Measurements from ENCODE around the gene ZNF221.
A peak's percentile ranks its signal among the peaks of the same experiment; 100 is the strongest.

ZNF221 gene

DNA sequence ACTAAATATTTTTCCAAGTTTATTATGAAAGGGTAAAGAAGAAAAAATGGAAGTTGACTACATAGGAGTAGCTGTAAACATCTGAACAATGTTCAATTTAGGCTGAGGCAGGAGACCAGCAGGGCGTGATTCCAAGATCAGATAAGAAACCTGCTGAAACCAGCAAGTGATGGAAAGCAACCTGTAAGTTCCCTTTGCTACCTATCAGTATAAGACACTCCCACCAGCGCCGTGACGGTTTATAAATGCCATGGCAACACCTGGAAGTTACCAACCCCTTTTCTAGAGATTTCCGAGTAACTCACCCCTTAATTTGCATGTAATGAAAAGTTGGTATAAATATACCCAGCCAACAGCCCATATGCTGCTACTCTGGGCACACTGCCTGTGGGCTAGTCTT lies 14.8 kb upstream of the ZNF221 start:
- DNase-seq, result no peak
- no peak overlapping the region for H3K4me3 ChIP-seq (ENCODE audit: low read depth in 1 of 2, low read length in 2 of 2)
- H3K9ac ChIP-seq (ENCODE audit: low read depth, low read length), result no peak overlapping the region
- H3K4me2 ChIP-seq (ENCODE audit: insufficient read depth, low read length), result peak overlapping the region; percentile 77; the same call in 1 of the 2 replicates
- H3K79me2 ChIP-seq (ENCODE audit: insufficient read depth, low read length), result peaks cover 15% of the 10 kb centered on the region
- ATAC-seq (ENCODE audit: insufficient read depth, low read depth), result no peak
- H3K9me3 ChIP-seq (ENCODE audit: insufficient read depth, low read length, severe bottlenecking), result peaks cover 4% of the 10 kb centered on the region
- peaks cover 30% of the 10 kb centered on the region for H3K4me1 ChIP-seq (ENCODE audit: insufficient read depth, low read length)
- peaks cover 21% of the 10 kb centered on the region for H3K36me3 ChIP-seq (ENCODE audit: insufficient read depth, low read length)
- no peaks in the 10 kb centered on the region for H4K20me1 ChIP-seq (ENCODE audit: insufficient read depth, low read length)
- H3K27me3 ChIP-seq (ENCODE audit: insufficient read depth, low read length, poor library complexity), result no peaks in the 10 kb centered on the region
- no peak overlapping the region for H3K27ac ChIP-seq (ENCODE audit: low read length)
- TF ChIP-seq, protein P1, sequence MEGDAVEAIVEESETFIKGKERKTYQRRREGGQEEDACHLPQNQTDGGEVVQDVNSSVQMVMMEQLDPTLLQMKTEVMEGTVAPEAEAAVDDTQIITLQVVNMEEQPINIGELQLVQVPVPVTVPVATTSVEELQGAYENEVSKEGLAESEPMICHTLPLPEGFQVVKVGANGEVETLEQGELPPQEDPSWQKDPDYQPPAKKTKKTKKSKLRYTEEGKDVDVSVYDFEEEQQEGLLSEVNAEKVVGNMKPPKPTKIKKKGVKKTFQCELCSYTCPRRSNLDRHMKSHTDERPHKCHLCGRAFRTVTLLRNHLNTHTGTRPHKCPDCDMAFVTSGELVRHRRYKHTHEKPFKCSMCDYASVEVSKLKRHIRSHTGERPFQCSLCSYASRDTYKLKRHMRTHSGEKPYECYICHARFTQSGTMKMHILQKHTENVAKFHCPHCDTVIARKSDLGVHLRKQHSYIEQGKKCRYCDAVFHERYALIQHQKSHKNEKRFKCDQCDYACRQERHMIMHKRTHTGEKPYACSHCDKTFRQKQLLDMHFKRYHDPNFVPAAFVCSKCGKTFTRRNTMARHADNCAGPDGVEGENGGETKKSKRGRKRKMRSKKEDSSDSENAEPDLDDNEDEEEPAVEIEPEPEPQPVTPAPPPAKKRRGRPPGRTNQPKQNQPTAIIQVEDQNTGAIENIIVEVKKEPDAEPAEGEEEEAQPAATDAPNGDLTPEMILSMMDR (IDR thresholded peaks at IDR 0.05; ENCODE audit: borderline replicate concordance, extremely low read depth, low read length, poor library complexity, severe bottlenecking), result no peak
- TF ChIP-seq EZH2 (IDR thresholded peaks at IDR 0.05; ENCODE audit: borderline replicate concordance, low read depth, low read length, severe bottlenecking), result no peak
- peak overlapping the region; percentile 100 for H2AFZ ChIP-seq (ENCODE audit: low read depth, low read length)

DNA sequence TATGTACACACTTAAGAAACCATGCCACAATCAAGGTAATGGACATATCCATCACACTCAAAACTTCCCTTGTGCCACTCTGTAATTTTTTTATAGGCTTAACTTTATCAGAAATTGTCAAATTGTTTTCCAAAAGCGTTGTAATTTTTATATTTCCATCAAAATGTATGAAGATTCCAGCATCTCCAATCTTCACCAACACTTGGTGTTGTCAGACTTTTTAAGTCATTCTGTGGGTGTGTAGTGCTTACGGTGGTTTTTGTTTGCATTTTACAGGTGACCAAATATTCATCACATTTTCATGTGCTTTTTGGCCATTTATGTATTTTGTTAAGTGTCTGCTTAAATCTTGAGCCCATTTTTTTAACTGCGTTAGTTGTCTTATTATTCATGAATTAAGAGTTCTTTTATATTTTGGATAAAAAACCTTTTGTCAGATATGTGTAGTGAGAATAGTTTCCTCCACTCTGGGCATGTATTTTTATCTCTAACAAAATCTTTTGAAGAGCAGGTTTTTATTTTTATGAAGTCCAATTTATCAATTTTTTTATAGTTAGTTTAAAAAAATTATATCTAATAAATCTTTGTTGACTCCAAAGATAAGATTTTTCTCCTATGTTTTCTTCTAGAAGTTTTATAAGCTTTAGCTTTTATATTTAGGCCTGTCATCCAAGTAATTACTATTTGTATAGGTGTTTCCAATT lies 11.3 kb upstream of the ZNF221 start:
- DNase-seq (no peak), ATAC-seq (ENCODE audit: insufficient read depth, low read depth) (no peak)
- TF ChIP-seq, protein P1 (IDR thresholded peaks at IDR 0.05; ENCODE audit: borderline replicate concordance, extremely low read depth, low read length, poor library complexity, severe bottlenecking), result no peak
- TF ChIP-seq EZH2 (IDR thresholded peaks at IDR 0.05; ENCODE audit: borderline replicate concordance, low read depth, low read length, severe bottlenecking), result no peak
- no peak overlapping the region for H3K9ac ChIP-seq (ENCODE audit: low read depth, low read length)
- no peak overlapping the region for H3K4me3 ChIP-seq (ENCODE audit: low read depth in 1 of 2, low read length in 2 of 2)
- H3K36me3 ChIP-seq (ENCODE audit: insufficient read depth, low read length), result no peaks in the 10 kb centered on the region; the same call in 1 of the 2 replicates
- no peaks in the 10 kb centered on the region for H4K20me1 ChIP-seq (ENCODE audit: insufficient read depth, low read length)
- no peaks in the 10 kb centered on the region for H3K27me3 ChIP-seq (ENCODE audit: insufficient read depth, low read length, poor library complexity)
- H3K4me1 ChIP-seq (ENCODE audit: insufficient read depth, low read length), result peaks cover 11% of the 10 kb centered on the region
- H3K4me2 ChIP-seq (ENCODE audit: insufficient read depth, low read length), result no peak overlapping the region
- H3K27ac ChIP-seq (ENCODE audit: low read length), result no peak overlapping the region
- peaks cover 4% of the 10 kb centered on the region for H3K9me3 ChIP-seq (ENCODE audit: insufficient read depth, low read length, severe bottlenecking)
- H2AFZ ChIP-seq (ENCODE audit: low read depth, low read length), result no peak overlapping the region
- H3K79me2 ChIP-seq (ENCODE audit: insufficient read depth, low read length), result peaks cover 3% of the 10 kb centered on the region

DNA sequence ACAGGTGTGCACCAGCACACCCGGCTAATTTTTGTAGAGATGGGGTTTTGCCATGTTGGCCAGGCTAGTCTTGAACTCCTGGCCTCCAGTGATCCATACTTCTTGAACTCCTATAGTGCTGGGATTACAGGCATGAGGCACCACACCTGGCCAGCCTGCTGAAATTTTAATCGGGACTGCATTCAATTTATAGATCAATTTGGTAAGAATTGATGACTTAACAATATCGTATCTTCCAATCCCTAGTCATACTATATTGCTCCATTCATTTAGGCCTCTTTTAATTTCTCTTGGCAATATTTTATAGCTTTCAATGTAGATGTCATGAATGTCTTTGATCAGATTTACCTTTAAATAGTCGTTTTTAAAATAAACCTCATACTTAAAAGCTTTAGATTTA lies 10.3 kb upstream of the ZNF221 start:
- H3K4me2 ChIP-seq (ENCODE audit: insufficient read depth, low read length), result no peak overlapping the region
- peaks cover 4% of the 10 kb centered on the region for H3K9me3 ChIP-seq (ENCODE audit: insufficient read depth, low read length, severe bottlenecking)
- H4K20me1 ChIP-seq (ENCODE audit: insufficient read depth, low read length), result no peaks in the 10 kb centered on the region
- no peaks in the 10 kb centered on the region for H3K36me3 ChIP-seq (ENCODE audit: insufficient read depth, low read length)
- no peak overlapping the region for H3K9ac ChIP-seq (ENCODE audit: low read depth, low read length)
- H3K79me2 ChIP-seq (ENCODE audit: insufficient read depth, low read length), result no peaks in the 10 kb centered on the region
- no peak overlapping the region for H2AFZ ChIP-seq (ENCODE audit: low read depth, low read length)
- peaks cover 6% of the 10 kb centered on the region for H3K4me1 ChIP-seq (ENCODE audit: insufficient read depth, low read length)
- H3K27ac ChIP-seq (ENCODE audit: low read length), result no peak overlapping the region
- no peaks in the 10 kb centered on the region for H3K27me3 ChIP-seq (ENCODE audit: insufficient read depth, low read length, poor library complexity)
- TF ChIP-seq, protein P1 (IDR thresholded peaks at IDR 0.05; ENCODE audit: borderline replicate concordance, extremely low read depth, low read length, poor library complexity, severe bottlenecking), result no peak
- TF ChIP-seq EZH2 (IDR thresholded peaks at IDR 0.05; ENCODE audit: borderline replicate concordance, low read depth, low read length, severe bottlenecking), result no peak
- ATAC-seq (ENCODE audit: insufficient read depth, low read depth) (no peak), DNase-seq (no peak)
- H3K4me3 ChIP-seq (ENCODE audit: low read depth in 1 of 2, low read length in 2 of 2), result no peak overlapping the region

Data from DND-41 (cell line).